22Rv1 (cell line): ENCODE data around the gene PHF21A.
A peak's percentile ranks its signal among the peaks of the same experiment; 100 is the strongest.

Experiments
- H3K27ac ChIP-seq: fragments of 450-650 bp; 2 replicates; pipeline ENCODE4 v1.5.1; 2017
- CTCF ChIP-seq: fragments of 450-650 bp; IDR thresholded peaks from 2 replicates; pipeline ENCODE4 v1.5.1; 2017; ENCODE audit warnings: mild to moderate bottlenecking
- ZFX ChIP-seq: fragments of 450-650 bp; IDR thresholded peaks from 2 replicates; pipeline ENCODE4 v1.6.1; 2017; ENCODE audit warnings: antibody characterized with exemption, borderline replicate concordance

PHF21A gene

GRCh38 chr11:45927684-45928413 lies 193.4 kb downstream of the PHF21A start:
- no peak for TF ChIP-seq CTCF
- no peak overlapping the region for H3K27ac ChIP-seq

- TF ChIP-seq CTCF: no peak
- TF ChIP-seq ZFX: no peak
- no peak overlapping the region for H3K27ac ChIP-seq
Observed at GRCh38 chr11:45927332-45927683, 193.9 kb downstream of the PHF21A start.

GRCh38 chr11:45926536-45927331 lies 194.5 kb downstream of the PHF21A start:
- H3K27ac ChIP-seq: no peak overlapping the region
- TF ChIP-seq CTCF: no peak
- TF ChIP-seq ZFX: no peak

- TF ChIP-seq ZFX (no peak), CTCF (no peak)
- no peak overlapping the region for H3K27ac ChIP-seq
Observed at GRCh38 chr11:45926001-45926401, 195.3 kb downstream of the PHF21A start.

GRCh38 chr11:45925550-45925949 lies 195.7 kb downstream of the PHF21A start:
- H3K27ac ChIP-seq: no peak overlapping the region
- TF ChIP-seq CTCF (no peak), ZFX (no peak)

- no peak for TF ChIP-seq CTCF
- no peak for TF ChIP-seq ZFX
- 0 out of 2 replicates have a peak overlapping the region, but pooled peaks have one; percentile 20 for H3K27ac ChIP-seq
Observed at GRCh38 chr11:45924927-45925326, 196.3 kb downstream of the PHF21A start.
